Germinal center (tissue), 1 donor: Measurements from ENCODE around the gene BRINP1.
"Not testable (repeated sequence)": the region's sequence is repeated elsewhere in the genome, so short reads cannot be mapped to it uniquely, and the experiment has no call there.

Experiments used
- DNase-seq: peaks from one replicate; pipeline ENCODE4 v3.0.0; 2012; ENCODE audit warnings: mixed read lengths, low spot score

Gene BRINP1

GRCh38 chr9:119185298-119185697 is 183.9 kb downstream of the BRINP1 start:
- DNase-seq: no peak

DNA sequence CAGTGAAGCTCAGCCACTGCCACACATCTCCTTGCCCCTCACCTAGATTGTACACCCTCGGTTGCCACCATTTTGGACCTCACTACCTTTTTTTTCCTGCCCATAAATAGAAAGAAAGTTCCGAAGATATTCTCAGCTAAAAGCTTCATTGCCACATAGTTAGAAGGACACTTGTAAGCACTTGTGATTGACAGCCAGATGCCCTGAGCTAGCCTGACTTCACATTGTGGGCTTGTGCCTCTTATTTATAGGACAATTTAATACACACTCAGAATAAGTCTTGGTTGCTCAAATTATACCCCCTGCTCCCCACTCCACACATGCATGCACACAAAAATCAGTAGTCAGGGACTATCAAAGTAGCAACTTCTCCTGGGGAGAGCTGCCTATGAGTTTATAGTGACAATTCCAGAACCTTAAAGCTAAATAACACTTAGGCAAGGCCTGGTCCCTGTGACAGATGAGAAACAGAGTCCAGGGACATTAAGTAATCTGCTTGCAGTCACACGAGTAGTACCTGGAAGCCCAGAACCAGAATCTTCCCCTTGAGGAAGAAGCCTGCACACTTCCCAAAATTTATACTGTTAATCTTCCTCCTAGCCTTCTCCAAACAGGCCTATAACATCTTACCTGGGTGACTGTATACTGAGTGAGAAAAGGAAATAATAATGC is 184.8 kb downstream of the BRINP1 start:
- DNase-seq: no peak

DNA sequence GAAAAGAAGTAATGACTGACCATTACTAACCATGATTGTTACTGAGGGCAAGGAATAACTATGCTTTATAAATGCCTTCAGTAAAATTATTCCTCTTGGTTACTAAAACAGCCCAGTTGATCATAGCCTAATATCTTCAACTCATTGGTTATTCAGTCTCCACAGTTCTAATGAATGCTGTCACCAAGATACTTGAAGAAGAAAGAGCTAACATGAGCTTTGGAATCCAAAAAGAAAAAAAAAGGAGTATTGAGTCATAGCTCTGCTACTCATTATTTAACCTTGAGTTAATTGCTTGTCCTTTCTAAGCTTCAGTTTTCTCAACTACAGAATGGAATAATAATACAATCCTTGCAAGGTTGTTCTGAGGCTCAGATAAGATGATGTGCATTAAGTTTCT is 187.7 kb downstream of the BRINP1 start:
- no peak for DNase-seq

DNA sequence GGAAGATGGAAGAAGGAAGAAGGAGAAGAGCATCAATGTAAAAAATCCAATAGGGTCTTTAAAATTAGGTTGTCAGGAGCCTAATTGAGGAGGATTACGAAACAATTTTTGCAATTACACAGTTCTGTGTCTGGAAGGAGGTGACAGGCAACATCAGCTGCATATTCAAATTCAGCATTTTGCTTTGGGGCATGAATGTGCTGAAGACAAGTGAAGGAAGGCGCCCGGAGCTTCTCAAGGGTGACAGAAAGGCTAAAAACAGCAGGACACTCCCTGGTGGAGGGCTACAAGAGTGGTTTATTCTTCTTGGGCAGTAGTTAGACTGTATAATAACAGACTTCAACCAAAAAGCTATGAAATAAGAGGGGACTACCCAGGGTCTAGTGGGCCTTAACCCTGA is 188.3 kb downstream of the BRINP1 start:
- no peak for DNase-seq

GRCh38 chr9:119179701-119180100 is 189.5 kb downstream of the BRINP1 start:
- no peak for DNase-seq

DNA sequence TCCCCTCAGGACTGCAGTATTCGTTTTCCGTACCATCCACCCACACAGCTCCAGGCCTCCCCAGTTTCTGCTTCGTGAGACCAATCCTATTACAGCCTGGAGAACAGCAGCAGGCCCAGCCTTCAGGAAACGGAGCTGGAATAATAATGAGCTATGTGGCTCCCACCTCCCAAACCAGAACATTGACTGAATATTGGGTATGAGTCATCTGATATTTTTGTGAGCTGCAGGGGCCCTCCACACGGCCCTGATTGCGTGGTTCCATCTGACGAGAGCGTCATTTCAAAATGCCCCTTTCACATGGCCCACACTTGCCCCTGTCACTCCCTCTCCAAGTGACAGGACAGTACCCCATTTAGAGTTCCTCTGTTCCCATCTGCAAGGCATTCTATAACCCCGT is 192.0 kb downstream of the BRINP1 start:
- DNase-seq: no peak

GRCh38 chr9:119175581-119175980 is 193.7 kb downstream of the BRINP1 start:
- no peak for DNase-seq

DNA sequence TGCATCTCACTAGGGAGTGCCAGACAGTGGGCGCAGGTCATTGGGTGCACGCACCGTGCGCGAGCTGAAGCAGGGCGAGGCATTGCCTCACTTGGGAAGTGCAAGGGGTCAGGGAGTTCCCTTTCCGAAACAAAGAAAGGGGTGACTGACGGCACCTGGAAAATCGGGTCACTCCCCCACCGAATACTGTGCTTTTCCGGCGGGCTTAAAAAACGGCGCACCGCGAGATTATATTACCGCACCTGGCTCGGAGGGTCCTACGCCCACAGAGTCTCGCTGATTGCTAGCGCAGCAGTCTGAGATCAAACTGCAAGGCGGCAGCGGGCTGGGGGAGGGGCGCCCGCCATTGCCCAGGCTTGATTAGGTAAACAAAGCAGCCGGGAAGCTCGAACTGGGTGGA is 200.0 kb downstream of the BRINP1 start:
- DNase-seq: not testable (repeated sequence)

GRCh38 chr9:119167876-119168275 is 201.4 kb downstream of the BRINP1 start:
- no peak for DNase-seq

DNA sequence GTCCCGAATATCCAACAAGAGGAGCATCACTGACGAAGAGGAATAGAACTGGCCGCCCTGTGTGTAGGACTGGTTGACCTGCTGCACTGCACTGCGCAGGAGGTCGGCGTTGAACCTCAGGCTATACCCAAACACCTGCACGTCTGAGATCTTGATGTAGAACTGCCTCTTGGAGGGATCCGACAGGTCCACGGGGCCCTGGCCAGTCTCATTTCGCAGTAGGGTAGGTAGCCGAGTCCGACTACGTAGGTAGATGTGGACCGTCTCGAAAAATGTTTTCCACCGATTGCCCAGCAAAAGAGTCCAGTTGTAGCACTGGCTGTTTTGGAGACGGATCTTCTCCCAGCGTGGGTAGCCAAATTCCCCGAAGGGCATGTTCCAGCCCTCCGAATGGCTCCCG is 202.0 kb downstream of the BRINP1 start:
- DNase-seq: no peak

DNA sequence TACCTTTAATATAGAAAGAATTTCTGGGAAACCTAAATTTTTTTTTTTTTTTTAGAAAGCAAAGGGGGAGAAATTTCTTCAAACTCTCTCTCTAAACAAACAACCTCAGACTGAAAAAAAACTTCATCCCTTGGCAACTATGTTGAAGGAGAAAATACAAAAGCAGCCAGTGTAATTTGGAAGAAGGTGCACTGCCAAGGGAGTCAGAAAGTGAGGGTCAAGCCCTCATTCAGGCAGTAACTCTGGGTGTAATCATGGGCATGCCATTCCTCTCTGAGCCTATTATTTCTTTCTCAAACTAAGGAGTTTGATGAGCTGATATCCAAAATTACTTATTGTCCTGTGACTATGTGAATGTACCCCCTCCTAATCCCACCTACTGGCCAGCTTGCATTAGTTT is 203.1 kb downstream of the BRINP1 start:
- no peak for DNase-seq

- no peak for DNase-seq
Measured at GRCh38 chr9:119165131-119165530, 204.1 kb downstream of the BRINP1 start.

- DNase-seq: no peak
Measured at GRCh38 chr9:119164716-119165115, 204.5 kb downstream of the BRINP1 start.

- no peak for DNase-seq
Measured at GRCh38 chr9:119160551-119160950, 208.7 kb downstream of the BRINP1 start.

DNA sequence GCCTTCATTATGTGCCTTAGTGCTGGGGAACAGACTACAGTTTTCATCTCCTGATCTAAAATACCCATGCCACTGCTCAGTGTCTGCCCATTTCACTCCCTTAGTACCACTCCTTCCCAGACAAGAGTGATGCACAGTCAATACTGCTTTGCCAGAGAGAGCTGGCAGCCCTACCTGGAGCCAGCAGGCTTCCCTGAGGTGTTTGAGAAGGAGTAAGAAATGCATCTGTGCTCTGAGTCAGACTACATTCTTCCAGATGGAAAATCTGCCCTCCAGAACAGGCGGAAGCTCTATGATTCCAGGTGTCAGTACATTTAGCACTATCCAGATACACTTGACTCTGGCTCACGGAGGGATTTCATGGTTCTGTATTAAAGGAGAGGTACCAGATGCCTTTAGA is 209.8 kb downstream of the BRINP1 start:
- no peak for DNase-seq

DNA sequence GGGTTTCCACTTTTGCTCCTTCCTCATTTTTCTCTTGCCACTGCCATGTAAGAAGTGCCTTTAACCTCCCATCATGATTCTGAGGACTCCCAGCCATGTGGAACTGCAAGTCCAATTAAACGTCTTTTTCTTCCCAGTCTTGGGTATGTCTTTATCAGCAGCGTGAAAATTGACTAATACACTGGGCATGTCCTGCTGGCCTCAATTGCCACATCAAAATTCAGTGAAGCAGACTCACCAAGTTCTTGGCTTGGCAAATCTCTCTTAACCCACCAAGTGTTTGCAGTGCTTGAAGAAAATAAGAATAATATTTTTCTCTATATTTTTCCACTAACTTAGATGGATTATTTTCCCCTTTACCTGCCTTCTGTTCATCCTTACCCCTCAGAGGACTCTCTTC is 212.0 kb downstream of the BRINP1 start:
- DNase-seq: no peak

DNA sequence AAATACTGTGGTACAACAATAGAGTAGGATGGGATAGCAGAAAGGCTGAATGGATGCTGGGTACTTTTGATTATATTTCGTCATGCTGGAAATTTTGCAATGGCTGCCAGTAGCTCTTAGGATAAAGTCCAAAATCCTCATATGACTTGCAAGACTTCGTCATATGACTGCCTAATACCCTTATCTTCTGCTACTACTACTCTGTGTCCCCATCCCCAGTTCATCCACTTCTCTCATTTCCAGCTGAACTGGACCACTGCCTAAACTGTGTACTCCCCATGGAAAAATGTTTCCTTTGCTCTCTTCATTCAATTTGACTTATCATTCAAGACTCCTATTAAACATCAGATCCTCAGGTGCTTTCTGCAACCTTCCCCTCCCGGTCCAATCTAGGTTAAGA is 212.9 kb downstream of the BRINP1 start:
- no peak for DNase-seq

DNA sequence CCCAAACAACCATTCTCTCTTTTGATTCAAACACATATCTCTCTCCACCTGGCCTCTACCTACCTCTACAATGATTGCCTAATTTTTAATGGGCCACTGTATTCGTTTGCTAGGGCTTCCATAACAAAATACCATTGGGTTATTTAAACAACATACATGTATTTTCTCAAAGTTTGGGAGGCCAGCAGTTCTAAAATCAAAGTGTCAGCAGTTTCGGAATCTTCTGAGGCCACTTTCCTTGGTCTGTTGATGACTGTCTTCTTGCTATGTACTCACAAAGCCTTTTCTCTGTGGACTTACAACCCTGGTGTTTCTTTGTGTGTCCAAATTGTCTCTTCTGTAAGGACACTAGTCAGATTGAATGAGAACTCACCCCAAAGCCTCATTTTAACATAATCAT is 214.7 kb downstream of the BRINP1 start:
- no peak for DNase-seq

- DNase-seq: no peak
Measured at GRCh38 chr9:119153402-119153801, 215.8 kb downstream of the BRINP1 start.

DNA sequence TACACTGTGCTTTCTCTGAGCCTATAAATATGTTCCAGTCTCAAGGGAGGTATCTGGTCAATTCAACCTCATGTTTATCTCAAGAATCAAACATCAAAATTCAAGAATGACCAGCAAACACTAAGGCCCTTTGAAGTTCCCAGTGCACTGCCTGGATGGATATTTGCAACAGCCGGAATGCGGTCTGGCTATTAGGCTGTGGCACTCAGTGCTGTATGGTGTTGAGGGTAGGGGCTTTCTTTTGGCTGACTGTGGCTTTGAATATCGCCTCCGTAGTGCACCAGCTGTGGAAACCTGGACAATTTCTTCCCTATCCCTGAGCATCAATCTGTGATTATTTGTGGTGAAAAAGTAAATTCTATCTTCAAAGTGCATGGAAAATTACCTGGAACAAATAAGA is 220.4 kb downstream of the BRINP1 start:
- DNase-seq: no peak

GRCh38 chr9:119137479-119137878 is 231.8 kb downstream of the BRINP1 start:
- DNase-seq: no peak

GRCh38 chr9:119126040-119126439 is 243.2 kb downstream of the BRINP1 start:
- DNase-seq: no peak

GRCh38 chr9:119121899-119122298 is 247.3 kb downstream of the BRINP1 start:
- no peak for DNase-seq

DNA sequence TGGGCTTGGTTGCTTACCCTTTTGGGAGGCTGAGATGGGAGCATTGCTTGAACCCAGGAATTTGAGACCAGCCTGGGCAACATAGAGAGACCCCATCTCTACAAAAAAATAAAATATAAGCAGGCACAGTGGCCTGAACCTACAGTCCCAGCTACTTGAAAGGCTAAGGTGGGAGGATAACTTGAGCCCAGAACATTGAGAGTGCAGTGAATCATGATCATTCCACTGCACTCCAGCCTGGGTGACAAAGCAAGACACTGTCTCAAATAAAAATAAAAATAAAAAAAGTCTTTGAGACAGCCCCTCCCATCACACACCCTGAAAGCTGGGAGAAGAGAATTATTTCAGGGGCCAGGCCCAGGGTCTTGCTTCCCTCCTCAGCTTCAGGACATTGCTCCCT is 251.8 kb downstream of the BRINP1 start:
- DNase-seq: no peak
